Sigmoid colon (tissue), 7 donors: ENCODE data around the gene MORC2. TPM values are rescaled to one million over a fixed set of nuclear protein-coding genes. Genes with fewer than 3 reads are reported as not detected.

Source experiments
- DNase-seq: peaks from one replicate; pipeline ENCODE4 v3.0.0-alpha.2; 2019
- H3K27ac ChIP-seq, 4 donors: fragments of 200-600 bp; sonication (generic); one replicate each; pipeline ENCODE4 v1.5.1; 2016 to 2019; ENCODE audit warnings: mild to moderate bottlenecking in 1 of 4
- H3K27me3 ChIP-seq, 3 donors: fragments of 200-600 bp; sonication (generic); one replicate each; pipeline ENCODE4 v1.5.1; 2019; ENCODE audit warnings: mild to moderate bottlenecking in 1 of 3
- H3K36me3 ChIP-seq, 4 donors: fragments of 200-600 bp; sonication (generic); one replicate each; pipeline ENCODE4 v1.5.1; 2016 to 2019
- H3K4me1 ChIP-seq, 4 donors: fragments of 200-600 bp; sonication (generic); one replicate each; pipeline ENCODE4 v1.5.1; 2017 to 2019
- H3K4me3 ChIP-seq, 4 donors: fragments of 200-600 bp; sonication (generic); one replicate each; pipeline ENCODE4 v1.5.1; 2017 to 2019; ENCODE audit warnings: mild to moderate bottlenecking in 2 of 4, moderate library complexity in 1 of 4
- H3K9me3 ChIP-seq, 4 donors: fragments of 200-600 bp in 3 of 4; sonication (generic) in 3 of 4; one replicate each; pipeline versions ENCODE4 v1.5.1 to v1.6.1; 2013 to 2019
- CTCF ChIP-seq, 4 experiments: fragments of 450-650 bp in 3 of 4; fragments of 200-600 bp in 1 of 4; IDR thresholded peaks; one replicate each; pipeline ENCODE4 v1.5.1; 2016 to 2019; ENCODE audit warnings: antibody characterized with exemption in 4 of 4, mild to moderate bottlenecking in 3 of 4, moderate library complexity in 2 of 4
- EP300 ChIP-seq, 4 donors: sonication (generic); formaldehyde crosslinking; IDR thresholded peaks; one replicate each; pipeline ENCODE4 v1.6.1; 2017; ENCODE audit warnings: antibody characterized with exemption in 4 of 4
- POLR2A ChIP-seq, 2 donors: fragments of 450-650 bp; IDR thresholded peaks; one replicate each; pipeline ENCODE4 v1.6.1; 2016; ENCODE audit warnings: antibody characterized with exemption in 2 of 2, mild to moderate bottlenecking in 2 of 2, moderate library complexity in 2 of 2
- POLR2AphosphoS5 ChIP-seq, 4 donors: sonication (generic); formaldehyde crosslinking; IDR thresholded peaks; one replicate each; pipeline ENCODE4 v1.6.1; 2017; ENCODE audit warnings: antibody characterized with exemption in 4 of 4
- WGBS, 2 donors: extraction: QIAGEN DNeasy Blood & Tissue Kit; methylation state at CpG; one replicate each; pipeline ENCODE4 v1.1.7; 2013; 5-methylcytosine and 5-hydroxymethylcytosine counted together
- intact Hi-C: fragments of 100-400 bp; cut with DNase I; formaldehyde crosslinking; loops from one replicate; pipeline ENCODE4 v1.15.1; 2023
- polyA plus RNA-seq, 3 donors: library from polyadenylated mRNA; stranded (reverse); fragments of 200-250 nt; gene quantifications; one replicate each; pipeline ENCODE4 v1.2.3, GENCODE V29; 2013
- total RNA-seq, 4 donors: library from RNA; depleted of rRNA; stranded (reverse); fragments of >200 nt; gene quantifications; one replicate each; pipeline ENCODE4 v1.1.0, GENCODE V29; 2016
- donor health status: healthy with polysubstance abuse.
- donor health status: Bipolar disorder and iron deficiency.
- donor health status: healthy.

The MORC2 gene
- total and polyA plus RNA-seq, 7 donors: 4.6 to 42.1 (median 15.0) TPM

DNA sequence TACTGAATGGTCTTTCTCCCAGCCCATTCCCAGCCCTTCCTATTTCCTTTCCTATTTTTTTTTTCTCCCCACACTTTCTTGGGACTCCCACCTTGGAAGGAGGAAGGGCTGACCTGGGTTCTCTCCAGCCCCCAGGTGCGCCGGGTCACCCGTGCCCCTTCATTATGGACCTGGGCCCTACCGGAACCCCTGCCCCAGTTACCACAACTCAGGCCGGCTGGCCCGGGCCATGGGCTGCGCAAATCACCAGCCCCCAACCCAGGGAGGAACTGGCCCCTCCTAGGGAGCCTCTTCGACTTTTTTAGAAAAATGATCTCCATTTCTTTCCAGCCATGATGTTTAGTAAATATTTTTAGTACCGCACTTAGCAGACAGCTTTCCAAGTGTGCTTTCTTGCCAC is 62.2 kb downstream of the MORC2 start:
- H3K4me1 ChIP-seq: no peaks in the 10 kb centered on the region
- H3K36me3 ChIP-seq: peaks cover 0 to 3% (median 0%) of the 10 kb centered on the region in 4 donors
- intact Hi-C loops: no loop called here
- H3K4me3 ChIP-seq: no peak overlapping the region
- no peaks in the 10 kb centered on the region for H3K27me3 ChIP-seq
- peak; percentile 56 for DNase-seq
- no peaks in the 10 kb centered on the region for H3K9me3 ChIP-seq
- TF ChIP-seq POLR2A (IDR thresholded peaks at IDR 0.05) (no peak), POLR2AphosphoS5 (IDR thresholded peaks at IDR 0.05) (no peak), CTCF (IDR thresholded peaks at IDR 0.05) (no peak), EP300 (IDR thresholded peaks at IDR 0.05) (no peak)
- H3K27ac ChIP-seq: no peak overlapping the region
- 94% methylated on average over 9 of the region's 9 CpGs for WGBS, 2 donors

- no peak overlapping the region for H3K4me3 ChIP-seq
- WGBS, 2 donors: 96 to 97% methylated on average over 49 of the region's 49 CpGs
- peaks cover 0 to 3% (median 0%) of the 10 kb centered on the region in 4 donors for H3K36me3 ChIP-seq
- H3K9me3 ChIP-seq: no peaks in the 10 kb centered on the region
- no peaks in the 10 kb centered on the region for H3K27me3 ChIP-seq
- peak; percentile 61 for DNase-seq
- intact Hi-C loops: no loop called here
- TF ChIP-seq EP300 (IDR thresholded peaks at IDR 0.05) (no peak), POLR2A (IDR thresholded peaks at IDR 0.05) (no peak), POLR2AphosphoS5 (IDR thresholded peaks at IDR 0.05) (no peak), CTCF (IDR thresholded peaks at IDR 0.05) (no peak)
- H3K4me1 ChIP-seq: no peaks in the 10 kb centered on the region
- H3K27ac ChIP-seq: no peak overlapping the region
Measured at GRCh38 chr22:30905696-30906341, 62.8 kb downstream of the MORC2 start.

DNA sequence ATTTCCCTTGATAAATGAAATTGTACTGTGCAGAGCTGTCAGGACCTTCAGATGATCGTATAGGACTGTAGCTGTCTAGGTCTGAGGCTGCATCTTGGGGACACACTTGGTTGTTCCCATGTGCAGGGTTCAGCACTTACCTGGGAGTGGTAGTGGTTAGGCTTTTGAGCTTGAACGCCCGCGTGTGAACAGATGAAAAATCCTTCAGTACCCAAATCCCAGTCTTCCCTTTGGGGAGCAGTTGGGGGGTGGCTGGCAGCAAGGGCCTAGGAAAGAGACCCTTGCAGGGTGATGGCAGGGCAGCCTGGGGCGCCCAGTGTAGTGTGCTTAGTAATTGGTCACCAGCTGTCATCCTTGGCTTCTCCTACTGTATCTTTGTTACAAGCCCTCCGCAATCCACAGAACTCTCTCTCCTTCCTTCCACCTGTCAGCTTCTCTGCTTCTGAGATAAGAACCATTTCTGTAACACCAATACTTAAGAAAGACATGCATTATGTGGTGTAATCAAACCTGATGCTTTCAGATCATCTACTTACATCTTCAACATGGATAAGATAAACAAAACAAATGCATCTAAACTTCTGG is 64.6 kb downstream of the MORC2 start:
- Histone ChIP-seq H3K27me3 (no peaks in the 10 kb centered on the region), H3K36me3 (peaks cover 0 to 6% (median 0%) of the 10 kb centered on the region in 4 donors), H3K4me1 (no peaks in the 10 kb centered on the region), H3K27ac (no peak overlapping the region), H3K4me3 (no peak overlapping the region), H3K9me3 (peaks cover 0 to 10% (median 2%) of the 10 kb centered on the region in 4 donors)
- WGBS, 2 donors: 94% methylated on average over 6 of the region's 6 CpGs
- intact Hi-C loops: no loop called here
- DNase-seq: no peak
- TF ChIP-seq CTCF (IDR thresholded peaks at IDR 0.05) (no peak), POLR2AphosphoS5 (IDR thresholded peaks at IDR 0.05) (no peak), EP300 (IDR thresholded peaks at IDR 0.05) (no peak), POLR2A (IDR thresholded peaks at IDR 0.05) (no peak)

DNA sequence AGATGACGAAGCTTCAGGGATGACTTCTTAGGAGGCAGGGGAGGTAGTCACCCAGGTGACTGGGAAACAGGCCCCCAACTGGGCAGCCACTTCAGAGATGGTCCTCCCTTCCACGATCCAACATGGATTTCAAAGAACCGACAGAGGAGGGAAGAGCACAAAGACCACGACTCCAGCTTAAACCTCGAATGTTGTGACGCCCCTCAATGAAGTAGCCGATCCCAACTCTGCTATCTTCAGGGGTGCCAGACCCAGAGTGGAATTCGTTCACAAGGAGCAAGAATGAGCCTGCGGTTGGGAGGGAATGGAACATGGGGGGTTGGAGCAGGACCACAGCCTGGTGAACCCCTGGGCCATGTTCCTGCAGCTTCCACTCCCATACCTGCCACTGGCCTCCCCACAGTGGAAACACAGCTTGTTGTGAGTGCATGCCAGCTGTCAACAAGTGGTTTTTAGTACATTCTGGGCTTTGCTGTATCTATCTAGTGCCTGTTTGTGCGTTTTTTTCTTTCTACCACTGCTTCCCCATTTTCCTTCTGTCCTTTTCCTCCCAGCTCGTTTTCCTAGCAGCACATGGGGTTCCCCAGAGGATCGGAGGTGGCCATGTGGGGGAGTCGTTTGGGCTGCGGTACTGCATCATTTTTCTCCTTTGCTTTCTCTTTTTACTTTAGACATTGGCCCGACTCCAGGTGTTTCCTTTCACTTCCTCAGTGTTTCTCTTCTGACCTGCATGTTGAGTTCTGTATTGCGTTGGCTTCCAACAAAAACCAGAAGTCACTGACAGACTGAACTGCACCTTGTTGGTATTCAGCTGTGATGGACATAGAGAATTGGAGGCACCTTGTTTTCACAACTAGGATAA is 65.8 kb downstream of the MORC2 start:
- no peak overlapping the region for H3K27ac ChIP-seq

More for the DNA sequence above, 65.8 kb downstream of the MORC2 start:
- H3K4me3 ChIP-seq: no peak overlapping the region
- 70 to 89% methylated on average over 16 of the region's 16 CpGs for WGBS, 2 donors
- no peaks in the 10 kb centered on the region for H3K27me3 ChIP-seq
- H3K9me3 ChIP-seq: peaks cover 0 to 17% (median 3%) of the 10 kb centered on the region in 4 donors
- no peaks in the 10 kb centered on the region for H3K4me1 ChIP-seq
- peaks cover 0 to 7% (median 0%) of the 10 kb centered on the region in 4 donors for H3K36me3 ChIP-seq
- no peak for DNase-seq
- TF ChIP-seq CTCF (IDR thresholded peaks at IDR 0.05) (no peak), EP300 (IDR thresholded peaks at IDR 0.05) (no peak), POLR2AphosphoS5 (IDR thresholded peaks at IDR 0.05) (no peak), POLR2A (IDR thresholded peaks at IDR 0.05) (no peak)
- intact Hi-C loops: no loop called here
